Stimulated activated naive B cell treated with anti-CD40 and anti-IgM and Interleukin-4, amounts not matched to agents 10 μg/mL and 1 μg/mL and 100 μg/mL, for 72 hours (primary cell): Measurements from ENCODE around the gene MVK.

Source experiments
- ATAC-seq, 2 donors: fragments of 150-1000 bp; cut with Tn5 transposase; replicated peaks; 2 replicates each; pipeline ENCODE4 v1.10.0; 2021; ENCODE audit warnings: moderate library complexity in 1 of 2
- DNase-seq: peaks from one replicate; pipeline ENCODE4 v3.0.0; 2021
- H3K27ac Mint-ChIP-seq: one replicate; pipeline ENCODE4 v1.8.0; 2022; ENCODE audit warnings: mild to moderate bottlenecking, mixed read lengths
- H3K27me3 Mint-ChIP-seq, 2 donors: one replicate each; pipeline ENCODE4 v1.8.0; 2022; ENCODE audit warnings: mixed read lengths in 2 of 2
- H3K36me3 Mint-ChIP-seq, 2 donors: one replicate each; pipeline ENCODE4 v1.8.0; 2022; ENCODE audit warnings: mixed read lengths in 2 of 2, mild to moderate bottlenecking in 1 of 2
- H3K4me1 Mint-ChIP-seq, 2 donors: one replicate each; pipeline ENCODE4 v1.8.0; 2022; ENCODE audit warnings: mixed read lengths in 2 of 2, mild to moderate bottlenecking in 1 of 2
- H3K4me3 Mint-ChIP-seq, 2 donors: one replicate each; pipeline ENCODE4 v1.8.0; 2022; ENCODE audit warnings: mild to moderate bottlenecking in 2 of 2, mixed read lengths in 2 of 2, moderate library complexity in 1 of 2
- H3K9me3 Mint-ChIP-seq, 2 donors: one replicate each; pipeline ENCODE4 v1.8.0; 2022; ENCODE audit warnings: mixed read lengths in 2 of 2, mild to moderate bottlenecking in 1 of 2

MVK gene

GRCh38 chr12:109538191-109538863, 35.3 kb upstream of the MVK start:
- Mint-ChIP-seq H3K4me1 (no peaks in the 10 kb centered on the region), H3K27ac (no peak overlapping the region), H3K9me3 (no peaks in the 10 kb centered on the region), H3K4me3 (no peak overlapping the region), H3K36me3 (peaks cover 6 to 33% of the 10 kb centered on the region in 2 donors), H3K27me3 (no peaks in the 10 kb centered on the region)
- no peak for DNase-seq
- ATAC-seq, result no peak

- H3K4me1 Mint-ChIP-seq, result no peaks in the 10 kb centered on the region
- H3K27ac Mint-ChIP-seq, result no peak overlapping the region
- no peak overlapping the region for H3K4me3 Mint-ChIP-seq
- no peak for DNase-seq
- no peak for ATAC-seq
- H3K27me3 Mint-ChIP-seq, result no peaks in the 10 kb centered on the region
- H3K36me3 Mint-ChIP-seq, result peaks cover 4 to 28% of the 10 kb centered on the region in 2 donors
- no peaks in the 10 kb centered on the region for H3K9me3 Mint-ChIP-seq
Observed at GRCh38 chr12:109539508-109539907, 34.1 kb upstream of the MVK start.

- Mint-ChIP-seq H3K9me3 (no peaks in the 10 kb centered on the region), H3K27ac (no peak overlapping the region), H3K4me3 (no peak overlapping the region), H3K36me3 (peaks cover 0 to 18% of the 10 kb centered on the region in 2 donors), H3K27me3 (no peaks in the 10 kb centered on the region), H3K4me1 (no peaks in the 10 kb centered on the region)
- ATAC-seq (no peak), DNase-seq (no peak)
Observed at GRCh38 chr12:109540526-109541412, 32.8 kb upstream of the MVK start.

- no peak overlapping the region for H3K27ac Mint-ChIP-seq
- H3K4me1 Mint-ChIP-seq, result no peaks in the 10 kb centered on the region
- no peak for DNase-seq
- no peaks in the 10 kb centered on the region for H3K9me3 Mint-ChIP-seq
- ATAC-seq, result no peak
- no peak overlapping the region for H3K4me3 Mint-ChIP-seq
- no peaks in the 10 kb centered on the region for H3K27me3 Mint-ChIP-seq
- H3K36me3 Mint-ChIP-seq, result peaks cover 0 to 12% of the 10 kb centered on the region in 2 donors
Observed at GRCh38 chr12:109541413-109541726, 32.2 kb upstream of the MVK start.

GRCh38 chr12:109542014-109542413, 31.6 kb upstream of the MVK start:
- DNase-seq, result no peak
- H3K27me3 Mint-ChIP-seq, result peaks cover 4 to 5% of the 10 kb centered on the region in 2 donors
- H3K9me3 Mint-ChIP-seq, result no peaks in the 10 kb centered on the region
- no peak overlapping the region for H3K4me3 Mint-ChIP-seq
- no peak overlapping the region for H3K27ac Mint-ChIP-seq
- no peak for ATAC-seq
- peaks cover 0 to 7% of the 10 kb centered on the region in 2 donors for H3K36me3 Mint-ChIP-seq
- H3K4me1 Mint-ChIP-seq, result no peaks in the 10 kb centered on the region

GRCh38 chr12:109542876-109543275, 30.7 kb upstream of the MVK start:
- no peak overlapping the region for H3K27ac Mint-ChIP-seq
- no peaks in the 10 kb centered on the region for H3K9me3 Mint-ChIP-seq
- H3K4me3 Mint-ChIP-seq, result no peak overlapping the region
- peaks cover 0 to 4% of the 10 kb centered on the region in 2 donors for H3K36me3 Mint-ChIP-seq
- ATAC-seq (no peak), DNase-seq (no peak)
- peaks cover 12 to 14% of the 10 kb centered on the region in 2 donors for H3K27me3 Mint-ChIP-seq
- H3K4me1 Mint-ChIP-seq, result no peaks in the 10 kb centered on the region

GRCh38 chr12:109544955-109545531, 28.6 kb upstream of the MVK start:
- no peaks in the 10 kb centered on the region for H3K9me3 Mint-ChIP-seq
- ATAC-seq, result no peak
- no peak overlapping the region for H3K4me3 Mint-ChIP-seq
- no peak for DNase-seq
- H3K36me3 Mint-ChIP-seq, result no peaks in the 10 kb centered on the region
- H3K27ac Mint-ChIP-seq, result no peak overlapping the region
- H3K4me1 Mint-ChIP-seq, result no peaks in the 10 kb centered on the region
- H3K27me3 Mint-ChIP-seq, result peaks cover 30% of the 10 kb centered on the region in 2 donors

- no peak for DNase-seq
- Mint-ChIP-seq H3K27me3 (peaks cover 31 to 37% of the 10 kb centered on the region in 2 donors), H3K4me3 (no peak overlapping the region), H3K4me1 (no peaks in the 10 kb centered on the region), H3K36me3 (no peaks in the 10 kb centered on the region), H3K9me3 (no peaks in the 10 kb centered on the region), H3K27ac (no peak overlapping the region)
- ATAC-seq, result no peak
Observed at GRCh38 chr12:109545826-109546225, 27.8 kb upstream of the MVK start.

- Mint-ChIP-seq H3K27me3 (peaks cover 31 to 37% of the 10 kb centered on the region in 2 donors), H3K4me3 (no peak overlapping the region), H3K9me3 (no peaks in the 10 kb centered on the region), H3K27ac (no peak overlapping the region), H3K36me3 (no peaks in the 10 kb centered on the region), H3K4me1 (no peaks in the 10 kb centered on the region)
- ATAC-seq (no peak), DNase-seq (no peak)
Observed at GRCh38 chr12:109547286-109547685, 26.3 kb upstream of the MVK start.

- Mint-ChIP-seq H3K4me3 (no peak overlapping the region), H3K36me3 (no peaks in the 10 kb centered on the region), H3K4me1 (no peaks in the 10 kb centered on the region), H3K27me3 (peaks cover 31 to 37% of the 10 kb centered on the region in 2 donors), H3K27ac (no peak overlapping the region), H3K9me3 (no peaks in the 10 kb centered on the region)
- ATAC-seq (no peak), DNase-seq (no peak)
Observed at GRCh38 chr12:109548258-109548657, 25.3 kb upstream of the MVK start.

- Mint-ChIP-seq H3K27ac (no peak overlapping the region), H3K36me3 (no peaks in the 10 kb centered on the region)
- ATAC-seq, result no peak
Observed at GRCh38 chr12:109549613-109550270, 23.9 kb upstream of the MVK start.

GRCh38 chr12:109550281-109550680, 23.3 kb upstream of the MVK start:
- Mint-ChIP-seq H3K9me3 (no peaks in the 10 kb centered on the region), H3K27me3 (peaks cover 31 to 37% of the 10 kb centered on the region in 2 donors), H3K4me1 (peaks cover 0 to 2% of the 10 kb centered on the region in 2 donors), H3K4me3 (no peak overlapping the region), H3K36me3 (no peaks in the 10 kb centered on the region), H3K27ac (no peak overlapping the region)
- DNase-seq, result no peak
- ATAC-seq, result no peak

More at GRCh38 chr12:109549613-109550270, 23.9 kb upstream of the MVK start:
- H3K4me1 Mint-ChIP-seq, result peaks cover 0 to 2% of the 10 kb centered on the region in 2 donors
- DNase-seq, result no peak
- H3K27me3 Mint-ChIP-seq, result peaks cover 31 to 37% of the 10 kb centered on the region in 2 donors
- no peak overlapping the region for H3K4me3 Mint-ChIP-seq
- H3K9me3 Mint-ChIP-seq, result no peaks in the 10 kb centered on the region

GRCh38 chr12:109551108-109551507, 22.5 kb upstream of the MVK start:
- no peak for DNase-seq
- Mint-ChIP-seq H3K27ac (no peak overlapping the region), H3K36me3 (no peaks in the 10 kb centered on the region), H3K9me3 (no peaks in the 10 kb centered on the region), H3K4me1 (peaks cover 0 to 2% of the 10 kb centered on the region in 2 donors), H3K4me3 (no peak overlapping the region), H3K27me3 (peaks cover 31 to 37% of the 10 kb centered on the region in 2 donors)
- ATAC-seq, result no peak

- peaks cover 5 to 12% of the 10 kb centered on the region in 2 donors for H3K36me3 Mint-ChIP-seq
Observed at GRCh38 chr12:109552971-109553370, 20.6 kb upstream of the MVK start.

More at GRCh38 chr12:109552971-109553370, 20.6 kb upstream of the MVK start:
- no peaks in the 10 kb centered on the region for H3K9me3 Mint-ChIP-seq
- ATAC-seq (peak; percentile 7 to 33), DNase-seq (no peak)
- H3K4me1 Mint-ChIP-seq, result peaks cover 0 to 2% of the 10 kb centered on the region in 2 donors
- peaks cover 18 to 22% of the 10 kb centered on the region in 2 donors for H3K27me3 Mint-ChIP-seq
- H3K4me3 Mint-ChIP-seq, result no peak overlapping the region
- no peak overlapping the region for H3K27ac Mint-ChIP-seq
